Stimulated activated naive CD8-positive, alpha-beta T cell treated with anti-CD3 and anti-CD28 coated beads, Interleukin-15, amount 100 ng/mL, for 72 hours (primary cell): ENCODE data around the gene PBX2.

Source experiments
- ATAC-seq: fragments of 150-1000 bp; cut with Tn5 transposase; 2 replicates; pipeline ENCODE4 v1.10.0; 2021; ENCODE audit warnings: mild to moderate bottlenecking, moderate library complexity
- DNase-seq, 2 donors: peaks; one replicate each; pipeline ENCODE4 v3.0.0; 2021 to 2022
- H3K27ac Mint-ChIP-seq, 2 donors: one replicate each; pipeline ENCODE4 v1.8.0; 2022; ENCODE audit warnings: mild to moderate bottlenecking in 2 of 2, mixed read lengths in 2 of 2, moderate library complexity in 2 of 2
- H3K27me3 Mint-ChIP-seq: one replicate; pipeline ENCODE4 v1.8.0; 2022; ENCODE audit warnings: mixed read lengths
- H3K4me1 Mint-ChIP-seq: one replicate; pipeline ENCODE4 v1.8.0; 2022; ENCODE audit warnings: mild to moderate bottlenecking, mixed read lengths
- H3K4me3 Mint-ChIP-seq, 2 donors: one replicate each; pipeline ENCODE4 v1.8.0; 2022; ENCODE audit warnings: mild to moderate bottlenecking in 2 of 2, mixed read lengths in 2 of 2, moderate library complexity in 1 of 2
- H3K9me3 Mint-ChIP-seq, 2 donors: one replicate each; pipeline ENCODE4 v1.8.0; 2022; ENCODE audit warnings: mixed read lengths in 2 of 2

PBX2 gene

GRCh38 chr6:32190054-32190851 is at the start of gene PBX2:
TSS of gene PBX2 (minus strand) at chr6:32190202. CDS start at chr6:32189915, 287 bp downstream.
- Mint-ChIP-seq H3K27me3 (no peaks in the 10 kb centered on the region), H3K9me3 (no peaks in the 10 kb centered on the region), H3K27ac (peak within 1 kb of the TSS; percentile 97 to 99), H3K4me3 (peak within 1 kb of the TSS; percentile 95), H3K4me1 (peaks cover 73% of the 10 kb centered on the region)
- DNase-seq = peak in 1 of 2 donors; percentile 77
- peak; percentile 59 for ATAC-seq

GRCh38 chr6:32239462-32239861 is 49.5 kb upstream of the PBX2 start:
- H3K27me3 Mint-ChIP-seq = no peaks in the 10 kb centered on the region
- ATAC-seq = no peak
- no peaks in the 10 kb centered on the region for H3K9me3 Mint-ChIP-seq
- DNase-seq = no peak
- H3K27ac Mint-ChIP-seq = peak overlapping the region in 1 of 2 donors; percentile 86
- peaks cover 41% of the 10 kb centered on the region for H3K4me1 Mint-ChIP-seq
- no peak overlapping the region for H3K4me3 Mint-ChIP-seq

GRCh38 chr6:32234934-32235333 is 44.9 kb upstream of the PBX2 start:
- no peak for DNase-seq
- no peaks in the 10 kb centered on the region for H3K9me3 Mint-ChIP-seq
- ATAC-seq = no peak
- H3K27ac Mint-ChIP-seq = no peak overlapping the region
- peaks cover 16% of the 10 kb centered on the region for H3K4me1 Mint-ChIP-seq
- no peak overlapping the region for H3K4me3 Mint-ChIP-seq
- no peaks in the 10 kb centered on the region for H3K27me3 Mint-ChIP-seq

GRCh38 chr6:32226434-32226833 is 36.4 kb upstream of the PBX2 start:
- H3K27me3 Mint-ChIP-seq = no peaks in the 10 kb centered on the region
- no peak overlapping the region for H3K4me3 Mint-ChIP-seq
- no peak overlapping the region for H3K27ac Mint-ChIP-seq
- no peak for DNase-seq
- ATAC-seq = no peak
- no peaks in the 10 kb centered on the region for H3K9me3 Mint-ChIP-seq
- peaks cover 19% of the 10 kb centered on the region for H3K4me1 Mint-ChIP-seq

GRCh38 chr6:32224696-32225095 is 34.7 kb upstream of the PBX2 start:
- Mint-ChIP-seq H3K4me1 (peaks cover 19% of the 10 kb centered on the region), H3K27me3 (peaks cover 1% of the 10 kb centered on the region), H3K27ac (no peak overlapping the region), H3K4me3 (no peak overlapping the region), H3K9me3 (no peaks in the 10 kb centered on the region)
- DNase-seq (no peak), ATAC-seq (no peak)

GRCh38 chr6:32223258-32224235 is 33.5 kb upstream of the PBX2 start, which contains the start of gene NOTCH4:
TSS of gene NOTCH4 (minus strand) at chr6:32224067. CDS start at chr6:32223928, 139 bp downstream.
- H3K4me3 Mint-ChIP-seq = no peak within 1 kb of the TSS
- H3K27me3 Mint-ChIP-seq = peaks cover 6% of the 10 kb centered on the region
- no peaks in the 10 kb centered on the region for H3K9me3 Mint-ChIP-seq
- peaks cover 19% of the 10 kb centered on the region for H3K4me1 Mint-ChIP-seq
- DNase-seq = no peak
- ATAC-seq = no peak
- peak within 1 kb of the TSS; percentile 61 to 71 for H3K27ac Mint-ChIP-seq

- H3K4me1 Mint-ChIP-seq = peaks cover 19% of the 10 kb centered on the region
- peaks cover 6% of the 10 kb centered on the region for H3K27me3 Mint-ChIP-seq
- H3K9me3 Mint-ChIP-seq = no peaks in the 10 kb centered on the region
- no peak overlapping the region for H3K4me3 Mint-ChIP-seq
- H3K27ac Mint-ChIP-seq = peak overlapping the region; percentile 61 to 71
- ATAC-seq = no peak
- DNase-seq = no peak
Measured at GRCh38 chr6:32222333-32223230, 32.6 kb upstream of the PBX2 start.

GRCh38 chr6:32220021-32220420 is 30.0 kb upstream of the PBX2 start:
- H3K4me3 Mint-ChIP-seq = no peak overlapping the region
- peak overlapping the region in 1 of 2 donors; percentile 22 for H3K27ac Mint-ChIP-seq
- no peak for ATAC-seq
- DNase-seq = no peak
- no peaks in the 10 kb centered on the region for H3K9me3 Mint-ChIP-seq
- H3K4me1 Mint-ChIP-seq = peaks cover 19% of the 10 kb centered on the region
- peaks cover 6% of the 10 kb centered on the region for H3K27me3 Mint-ChIP-seq

- Mint-ChIP-seq H3K9me3 (no peaks in the 10 kb centered on the region), H3K4me3 (no peak overlapping the region), H3K27ac (no peak overlapping the region), H3K27me3 (peaks cover 6% of the 10 kb centered on the region), H3K4me1 (peaks cover 11% of the 10 kb centered on the region)
- ATAC-seq (no peak), DNase-seq (no peak)
Measured at GRCh38 chr6:32218167-32218566, 28.2 kb upstream of the PBX2 start.

GRCh38 chr6:32216998-32217397 is 27.0 kb upstream of the PBX2 start:
- DNase-seq (no peak), ATAC-seq (no peak)
- Mint-ChIP-seq H3K4me1 (no peaks in the 10 kb centered on the region), H3K9me3 (no peaks in the 10 kb centered on the region), H3K4me3 (no peak overlapping the region), H3K27ac (peak overlapping the region in 1 of 2 donors; percentile 20), H3K27me3 (peaks cover 6% of the 10 kb centered on the region)

GRCh38 chr6:32216285-32216684 is 26.3 kb upstream of the PBX2 start:
- H3K27me3 Mint-ChIP-seq = peaks cover 6% of the 10 kb centered on the region
- no peaks in the 10 kb centered on the region for H3K9me3 Mint-ChIP-seq
- no peaks in the 10 kb centered on the region for H3K4me1 Mint-ChIP-seq
- no peak overlapping the region for H3K27ac Mint-ChIP-seq
- ATAC-seq = no peak
- H3K4me3 Mint-ChIP-seq = no peak overlapping the region
- no peak for DNase-seq

GRCh38 chr6:32215617-32216016 is 25.6 kb upstream of the PBX2 start:
- Mint-ChIP-seq H3K9me3 (no peaks in the 10 kb centered on the region), H3K27ac (no peak overlapping the region), H3K4me1 (no peaks in the 10 kb centered on the region), H3K27me3 (peaks cover 6% of the 10 kb centered on the region), H3K4me3 (no peak overlapping the region)
- no peak for ATAC-seq
- no peak for DNase-seq

GRCh38 chr6:32214126-32214525 is 24.1 kb upstream of the PBX2 start:
- Mint-ChIP-seq H3K27ac (peak overlapping the region in 1 of 2 donors; percentile 82), H3K4me3 (no peak overlapping the region), H3K4me1 (no peaks in the 10 kb centered on the region), H3K27me3 (no peaks in the 10 kb centered on the region), H3K9me3 (no peaks in the 10 kb centered on the region)
- ATAC-seq (no peak), DNase-seq (no peak)

GRCh38 chr6:32213649-32214048 is 23.6 kb upstream of the PBX2 start:
- H3K27ac Mint-ChIP-seq = no peak overlapping the region
- H3K9me3 Mint-ChIP-seq = no peaks in the 10 kb centered on the region
- DNase-seq (no peak), ATAC-seq (no peak)
- H3K4me1 Mint-ChIP-seq = no peaks in the 10 kb centered on the region
- no peak overlapping the region for H3K4me3 Mint-ChIP-seq
- H3K27me3 Mint-ChIP-seq = no peaks in the 10 kb centered on the region
